Gastroesophageal sphincter (tissue), 4 donors: Measurements from ENCODE around the gene PROZ. TPM values are rescaled to one million over a fixed set of nuclear protein-coding genes. Genes with fewer than 3 reads are reported as not detected.

Experiments used
- ATAC-seq: fragments of 150-250 bp; one replicate; pipeline ENCODE4 v1.9.1; 2016; ENCODE audit warnings: mild to moderate bottlenecking, moderate library complexity
- H3K27ac ChIP-seq, 4 donors: fragments of 200-600 bp; sonication (generic) in 3 of 4; 1 replicate in 3 of 4; 2 replicates in 1 of 4; pipeline ENCODE4 v1.5.1; 2016 to 2019
- H3K27me3 ChIP-seq: fragments of 200-600 bp; sonication (generic); one replicate; pipeline ENCODE4 v1.5.1; 2019
- H3K36me3 ChIP-seq, 2 donors: fragments of 200-600 bp; sonication (generic); one replicate each; pipeline ENCODE4 v1.5.1; 2019; ENCODE audit warnings: control low read depth in 1 of 2
- H3K4me1 ChIP-seq, 3 donors: fragments of 200-600 bp; sonication (generic); 1 replicate in 2 of 3; 2 replicates in 1 of 3; pipeline ENCODE4 v1.5.1; 2016 to 2019; ENCODE audit warnings: control low read depth in 2 of 3
- H3K4me3 ChIP-seq, 2 donors: fragments of 200-600 bp; sonication (generic); one replicate each; pipeline ENCODE4 v1.5.1; 2019; ENCODE audit warnings: mild to moderate bottlenecking in 1 of 2, moderate library complexity in 1 of 2
- H3K9me3 ChIP-seq, 3 donors: fragments of 200-600 bp; sonication (generic); one replicate each; pipeline ENCODE4 v1.5.1; 2017 to 2019; ENCODE audit warnings: control low read depth in 2 of 3
- EP300 ChIP-seq: sonication (generic); formaldehyde crosslinking; IDR thresholded peaks from one replicate; pipeline ENCODE4 v1.6.1; 2017; ENCODE audit warnings: antibody characterized with exemption, mild to moderate bottlenecking
- POLR2A ChIP-seq, 2 donors: fragments of 450-650 bp; IDR thresholded peaks; one replicate each; pipeline ENCODE4 v1.6.1; 2017; ENCODE audit warnings: antibody characterized with exemption in 2 of 2, mild to moderate bottlenecking in 2 of 2, moderate library complexity in 1 of 2
- POLR2AphosphoS5 ChIP-seq: sonication (generic); formaldehyde crosslinking; IDR thresholded peaks from one replicate; pipeline ENCODE4 v1.6.1; 2017; ENCODE audit warnings: antibody characterized with exemption
- WGBS, 2 donors: methylation state at CpG; one replicate each; pipeline ENCODE4 v1.1.5; 2018; ENCODE audit warnings: low coverage in 1 of 2; 5-methylcytosine and 5-hydroxymethylcytosine counted together
- total RNA-seq, 4 donors: library from RNA; depleted of rRNA; stranded (reverse); fragments of >200 nt; gene quantifications; one replicate each; pipeline ENCODE4 v1.1.0, GENCODE V29; 2016
- TF ChIP-seq, protein P1 (sequence below), 4 experiments: fragments of 200-600 bp in 2 of 4; fragments of 450-650 bp in 2 of 4; sonication (generic) in 1 of 4; IDR thresholded peaks; one replicate each; pipeline ENCODE4 v1.5.1; 2017 to 2019; ENCODE audit warnings: antibody characterized with exemption in 4 of 4, mild to moderate bottlenecking in 2 of 4, moderate library complexity in 2 of 4

The PROZ gene
- total RNA-seq, 4 donors from 2014 or later: not detected

- WGBS, 2 donors: 89 to 96% methylated on average over 5 to 15 of the region's 34 CpGs
Observed at GRCh38 chr13:113171250-113172125, 13.0 kb downstream of the PROZ start.

DNA sequence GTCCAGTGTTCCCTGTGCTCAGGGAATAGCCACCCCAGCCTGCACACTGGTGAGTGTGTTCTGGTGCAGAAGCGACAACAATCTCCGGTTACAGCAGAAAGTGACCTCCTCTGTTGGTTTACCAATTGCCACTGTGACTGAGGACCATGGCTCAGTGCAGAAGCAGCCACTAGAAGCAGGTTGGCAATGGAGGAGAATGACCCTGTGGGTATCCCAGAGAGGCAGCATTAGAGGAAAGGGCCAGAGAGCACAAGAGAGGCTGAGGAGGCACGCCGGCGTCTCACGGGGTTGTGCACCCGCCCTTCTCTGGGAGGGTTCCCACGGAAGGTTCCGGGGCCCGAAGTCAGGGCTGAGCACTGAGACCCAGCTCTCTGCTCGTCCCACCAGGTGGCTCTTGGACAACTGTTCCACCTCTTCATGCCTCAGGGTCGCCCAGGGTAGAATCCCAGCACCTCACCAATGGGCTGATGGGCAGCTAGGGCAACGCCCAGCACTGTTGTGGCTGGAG, 14.0 kb downstream of the PROZ start:
- Histone ChIP-seq H3K4me3 (no peak overlapping the region), H3K36me3 (peaks cover 0 to 81% of the 10 kb centered on the region in 2 donors), H3K27me3 (no peaks in the 10 kb centered on the region), H3K27ac (no peak overlapping the region), H3K4me1 (no peaks in the 10 kb centered on the region), H3K9me3 (peaks cover 0 to 5% (median 0%) of the 10 kb centered on the region in 3 donors)
- TF ChIP-seq, protein P1, sequence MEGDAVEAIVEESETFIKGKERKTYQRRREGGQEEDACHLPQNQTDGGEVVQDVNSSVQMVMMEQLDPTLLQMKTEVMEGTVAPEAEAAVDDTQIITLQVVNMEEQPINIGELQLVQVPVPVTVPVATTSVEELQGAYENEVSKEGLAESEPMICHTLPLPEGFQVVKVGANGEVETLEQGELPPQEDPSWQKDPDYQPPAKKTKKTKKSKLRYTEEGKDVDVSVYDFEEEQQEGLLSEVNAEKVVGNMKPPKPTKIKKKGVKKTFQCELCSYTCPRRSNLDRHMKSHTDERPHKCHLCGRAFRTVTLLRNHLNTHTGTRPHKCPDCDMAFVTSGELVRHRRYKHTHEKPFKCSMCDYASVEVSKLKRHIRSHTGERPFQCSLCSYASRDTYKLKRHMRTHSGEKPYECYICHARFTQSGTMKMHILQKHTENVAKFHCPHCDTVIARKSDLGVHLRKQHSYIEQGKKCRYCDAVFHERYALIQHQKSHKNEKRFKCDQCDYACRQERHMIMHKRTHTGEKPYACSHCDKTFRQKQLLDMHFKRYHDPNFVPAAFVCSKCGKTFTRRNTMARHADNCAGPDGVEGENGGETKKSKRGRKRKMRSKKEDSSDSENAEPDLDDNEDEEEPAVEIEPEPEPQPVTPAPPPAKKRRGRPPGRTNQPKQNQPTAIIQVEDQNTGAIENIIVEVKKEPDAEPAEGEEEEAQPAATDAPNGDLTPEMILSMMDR (IDR thresholded peaks at IDR 0.05): no peak
- TF ChIP-seq EP300 (no peak), POLR2A (IDR thresholded peaks at IDR 0.05) (no peak), POLR2AphosphoS5 (no peak)
- ATAC-seq: no peak
- 92% methylated on average over 10 of the region's 13 CpGs; no CpG with 5 or more reads in 1 of the 2 donors for WGBS, 2 donors

More at GRCh38 chr13:113171250-113172125, 13.0 kb downstream of the PROZ start:
- H3K4me1 ChIP-seq: no peaks in the 10 kb centered on the region
- H3K9me3 ChIP-seq: peaks cover 0 to 5% (median 0%) of the 10 kb centered on the region in 3 donors
- H3K27ac ChIP-seq: no peak overlapping the region
- peaks cover 0 to 71% of the 10 kb centered on the region in 2 donors for H3K36me3 ChIP-seq
- TF ChIP-seq POLR2A (IDR thresholded peaks at IDR 0.05) (no peak), POLR2AphosphoS5 (no peak)
- TF ChIP-seq, protein P1 (IDR thresholded peaks at IDR 0.05): no peak
- H3K4me3 ChIP-seq: no peak overlapping the region
- no peaks in the 10 kb centered on the region for H3K27me3 ChIP-seq
- no peak for ATAC-seq

GRCh38 chr13:113176280-113176679, 17.8 kb downstream of the PROZ start:
- peaks cover 0 to 98% of the 10 kb centered on the region in 2 donors for H3K36me3 ChIP-seq
- no peaks in the 10 kb centered on the region for H3K27me3 ChIP-seq
- no peak overlapping the region for H3K27ac ChIP-seq
- ATAC-seq: no peak
- TF ChIP-seq POLR2AphosphoS5 (no peak), EP300 (no peak), POLR2A (IDR thresholded peaks at IDR 0.05) (no peak)
- TF ChIP-seq, protein P1 (IDR thresholded peaks at IDR 0.05): no peak
- WGBS, 2 donors: 93 to 100% methylated on average over 1 to 3 of the region's 5 CpGs
- H3K4me3 ChIP-seq: no peak overlapping the region
- H3K9me3 ChIP-seq: no peaks in the 10 kb centered on the region
- H3K4me1 ChIP-seq: no peaks in the 10 kb centered on the region

DNA sequence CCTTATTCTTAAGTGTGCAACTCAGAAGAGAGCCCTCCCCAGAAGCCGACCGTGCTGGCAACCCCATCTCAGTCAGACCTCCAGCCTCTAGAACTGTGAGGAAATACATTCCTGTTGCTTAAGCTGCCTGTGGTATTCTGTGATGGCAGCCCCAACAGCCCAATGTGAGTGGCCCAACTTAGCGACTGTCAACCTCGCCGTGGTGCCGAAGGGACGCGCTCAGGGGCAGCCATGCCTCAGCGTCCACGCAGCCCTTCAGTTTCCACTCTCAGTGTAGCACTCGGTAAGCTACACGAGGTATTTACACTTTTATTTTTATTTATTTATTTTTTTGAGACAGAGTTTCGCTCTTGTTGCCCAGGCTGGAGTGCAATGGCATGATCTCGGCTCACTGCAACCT, 18.4 kb downstream of the PROZ start:
- Histone ChIP-seq H3K27me3 (no peaks in the 10 kb centered on the region), H3K36me3 (peaks cover 0 to 98% of the 10 kb centered on the region in 2 donors), H3K27ac (no peak overlapping the region), H3K9me3 (no peaks in the 10 kb centered on the region), H3K4me3 (no peak overlapping the region), H3K4me1 (no peaks in the 10 kb centered on the region)
- no peak for TF ChIP-seq EP300
- no peak for TF ChIP-seq POLR2A (IDR thresholded peaks at IDR 0.05)
- no peak for TF ChIP-seq POLR2AphosphoS5
- TF ChIP-seq, protein P1 (IDR thresholded peaks at IDR 0.05): no peak
- ATAC-seq: no peak
- WGBS, 2 donors: 94 to 95% methylated on average over 4 to 11 of the region's 14 CpGs
